Vagina (tissue), 2 donors: ENCODE results near the gene CEP120.

ENCODE experiments used
- POLR2AphosphoS5 ChIP-seq, 2 donors: sonication (generic); formaldehyde crosslinking; IDR thresholded peaks; one replicate each; pipeline ENCODE4 v1.9.0; 2017; ENCODE audit warnings: antibody characterized with exemption in 2 of 2, mild to moderate bottlenecking in 2 of 2, low read depth in 1 of 2; ENCODE audit not compliant: insufficient read depth in 1 of 2
- TF ChIP-seq, protein P1 (sequence below), 3 experiments: fragments of 450-650 bp in 2 of 3; fragments of 200-600 bp in 1 of 3; sonication (generic) in 1 of 3; IDR thresholded peaks; one replicate each; pipeline ENCODE4 v1.5.1; 2017 to 2019; ENCODE audit warnings: antibody characterized with exemption in 3 of 3, mild to moderate bottlenecking in 2 of 3, moderate library complexity in 2 of 3

DNA sequence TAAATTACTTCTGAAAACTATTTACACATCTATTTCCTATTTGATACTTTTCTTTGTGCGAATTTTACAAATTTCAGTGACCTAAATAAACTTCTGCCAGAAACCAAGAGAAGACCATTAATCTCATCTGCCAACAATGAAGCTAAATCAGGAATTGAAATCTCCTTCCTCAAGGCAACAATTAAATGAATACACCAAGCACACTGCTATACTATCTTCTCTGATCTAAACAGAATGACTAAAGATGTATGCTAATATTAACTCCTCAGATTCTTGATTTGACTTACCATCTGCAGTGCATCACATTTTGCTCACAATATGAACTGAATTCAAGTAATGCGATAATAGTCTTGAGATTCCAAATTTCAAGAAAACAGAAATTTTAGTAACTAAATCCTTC is 82.3 kb downstream of the CEP120 start:
- TF ChIP-seq, protein P1, sequence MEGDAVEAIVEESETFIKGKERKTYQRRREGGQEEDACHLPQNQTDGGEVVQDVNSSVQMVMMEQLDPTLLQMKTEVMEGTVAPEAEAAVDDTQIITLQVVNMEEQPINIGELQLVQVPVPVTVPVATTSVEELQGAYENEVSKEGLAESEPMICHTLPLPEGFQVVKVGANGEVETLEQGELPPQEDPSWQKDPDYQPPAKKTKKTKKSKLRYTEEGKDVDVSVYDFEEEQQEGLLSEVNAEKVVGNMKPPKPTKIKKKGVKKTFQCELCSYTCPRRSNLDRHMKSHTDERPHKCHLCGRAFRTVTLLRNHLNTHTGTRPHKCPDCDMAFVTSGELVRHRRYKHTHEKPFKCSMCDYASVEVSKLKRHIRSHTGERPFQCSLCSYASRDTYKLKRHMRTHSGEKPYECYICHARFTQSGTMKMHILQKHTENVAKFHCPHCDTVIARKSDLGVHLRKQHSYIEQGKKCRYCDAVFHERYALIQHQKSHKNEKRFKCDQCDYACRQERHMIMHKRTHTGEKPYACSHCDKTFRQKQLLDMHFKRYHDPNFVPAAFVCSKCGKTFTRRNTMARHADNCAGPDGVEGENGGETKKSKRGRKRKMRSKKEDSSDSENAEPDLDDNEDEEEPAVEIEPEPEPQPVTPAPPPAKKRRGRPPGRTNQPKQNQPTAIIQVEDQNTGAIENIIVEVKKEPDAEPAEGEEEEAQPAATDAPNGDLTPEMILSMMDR (IDR thresholded peaks at IDR 0.05) = no peak
- TF ChIP-seq POLR2AphosphoS5 (IDR thresholded peaks at IDR 0.05; ENCODE audit: insufficient read depth in 1 of 2, low read depth in 1 of 2) = no peak
